Raji (cell line): ENCODE data around the gene FN3KRP.

Source experiments
- POLR2A ChIP-seq: IDR thresholded peaks from 2 replicates; pipeline ENCODE4 v1.6.1; 2011; ENCODE audit warnings: low read depth, low read length, control low read depth; ENCODE audit not compliant: insufficient read depth

FN3KRP gene

DNA sequence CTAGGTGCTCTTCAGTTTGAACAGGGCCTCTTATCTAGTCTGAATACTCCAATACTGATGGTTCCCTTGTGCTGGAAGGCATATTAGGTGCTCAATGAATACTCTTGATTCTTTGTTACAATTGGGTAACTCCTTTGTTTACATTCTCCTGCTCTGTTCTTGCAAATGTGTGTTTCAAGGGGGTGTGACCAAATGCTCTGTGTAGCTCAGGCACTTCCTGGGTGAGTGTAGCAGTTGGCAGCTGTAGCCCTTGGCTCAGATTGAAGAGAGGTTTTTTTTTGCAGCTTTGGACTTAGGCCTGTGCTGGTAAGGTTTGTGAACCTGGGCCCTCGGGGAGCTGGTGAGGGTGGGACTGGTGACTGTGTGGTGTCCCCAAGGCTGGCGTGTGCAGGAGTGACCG lies 55.5 kb downstream of the FN3KRP start:
- TF ChIP-seq POLR2A = no peak

DNA sequence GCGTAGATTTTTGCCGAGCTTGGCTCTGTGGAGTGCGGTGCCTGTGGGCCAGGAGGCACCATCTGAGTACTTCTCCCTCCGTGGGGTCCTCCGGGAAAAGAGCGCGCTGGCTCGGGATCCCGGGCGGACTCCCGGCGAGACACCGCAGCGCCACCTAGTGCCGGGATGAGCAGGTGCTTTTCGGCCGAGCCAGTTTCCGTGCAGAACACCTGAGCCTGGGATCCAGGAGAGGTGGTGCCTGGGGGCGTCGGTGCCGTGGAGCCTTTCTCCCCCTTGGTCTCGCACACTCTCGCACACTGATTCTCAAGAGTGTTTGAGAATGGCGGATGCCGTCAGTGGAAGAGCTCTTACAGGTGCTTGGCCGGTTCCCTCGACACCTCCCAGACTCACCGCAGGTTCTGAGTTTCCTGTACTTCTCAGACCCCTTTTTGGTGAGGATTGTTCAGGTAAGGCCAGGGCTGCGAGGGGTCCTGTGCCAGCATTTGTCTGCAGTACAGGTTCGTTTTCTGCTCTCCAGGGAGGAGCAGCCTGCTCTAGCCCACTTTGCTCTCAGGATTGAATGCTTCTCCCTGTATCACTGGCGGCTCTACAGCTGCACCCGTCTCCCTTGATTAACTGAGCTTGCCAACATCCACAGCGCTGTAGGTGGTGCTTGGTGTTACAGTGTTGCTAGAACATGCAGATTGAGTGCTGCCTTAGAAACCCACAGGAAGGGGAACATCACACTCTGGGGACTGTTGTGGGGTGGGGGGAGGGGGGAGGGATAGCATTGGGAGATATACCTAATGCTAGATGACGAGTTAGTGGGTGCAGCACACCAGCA lies 58.7 kb downstream of the FN3KRP start:
- TF ChIP-seq POLR2A = no peak

DNA sequence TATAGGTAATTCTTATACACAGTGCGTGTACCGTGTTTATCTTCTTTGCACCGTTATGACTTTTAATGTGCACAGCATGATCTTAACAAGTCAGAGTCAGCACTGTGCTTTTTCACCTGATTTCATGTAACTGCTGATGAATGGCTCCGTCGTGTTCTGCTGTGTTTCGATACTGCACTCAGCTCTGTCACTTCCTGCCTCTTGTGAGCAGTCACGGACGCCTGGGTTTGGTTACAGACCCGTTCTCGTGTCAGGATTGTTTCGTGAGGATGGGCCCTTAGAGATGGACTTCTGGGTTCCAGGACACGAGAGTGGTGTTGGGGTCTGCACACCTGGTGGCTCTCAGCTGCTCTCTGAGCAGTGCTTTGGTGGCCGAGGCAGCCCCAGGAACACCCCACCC lies 59.9 kb downstream of the FN3KRP start:
- TF ChIP-seq POLR2A = no peak
